Breast epithelium (tissue), 3 donors: ENCODE measurements around the gene FLAD1.

Source experiments
- CTCF ChIP-seq, 3 donors: fragments of 450-650 bp; IDR thresholded peaks; one replicate each; pipeline ENCODE4 v1.5.1; 2016 to 2017; ENCODE audit warnings: antibody characterized with exemption in 3 of 3, mild to moderate bottlenecking in 3 of 3, moderate library complexity in 3 of 3
- POLR2A ChIP-seq: fragments of 450-650 bp; IDR thresholded peaks from one replicate; pipeline ENCODE4 v1.6.1; 2016; ENCODE audit warnings: antibody characterized with exemption, mild to moderate bottlenecking, moderate library complexity

- TF ChIP-seq CTCF (IDR thresholded peaks at IDR 0.05) (no peak), POLR2A (no peak)
Measured at GRCh38 chr1:154957091-154957657, 26.0 kb upstream of the FLAD1 start.
